Measurements from ENCODE around the gene MRTFA.

Gene MRTFA

GRCh38 chr22:40654522-40655167 lies 18.1 kb upstream of the MRTFA start:
- DNase-seq = peak; percentile 59
- no peaks in the 10 kb centered on the region for H3K36me3 ChIP-seq (replicated peaks)
- no peak overlapping the region for H3K27ac ChIP-seq
- no peak overlapping the region for H3K4me3 ChIP-seq (ENCODE audit: low read depth, low read length)
- in situ Hi-C loops (cut with HindIII; ENCODE audit: low pct_ligation_motif_present, low sequenced_read_pairs) = no loop called here
- no peaks in the 10 kb centered on the region for H3K27me3 ChIP-seq (replicated peaks)
- TF ChIP-seq CTCF (IDR thresholded peaks at IDR 0.05; ENCODE audit: low read depth, low read length, missing control alignments) = peak; percentile 51

GRCh38 chr22:40653361-40653760 lies 16.8 kb upstream of the MRTFA start:
- no peak for TF ChIP-seq CTCF (IDR thresholded peaks at IDR 0.05; ENCODE audit: low read depth, low read length, missing control alignments)
- Histone ChIP-seq H3K27me3 (replicated peaks) (no peaks in the 10 kb centered on the region), H3K36me3 (replicated peaks) (no peaks in the 10 kb centered on the region), H3K27ac (no peak overlapping the region), H3K4me3 (ENCODE audit: low read depth, low read length) (no peak overlapping the region)
- in situ Hi-C loops (cut with HindIII; ENCODE audit: low pct_ligation_motif_present, low sequenced_read_pairs) = no loop called here
- DNase-seq = no peak

GRCh38 chr22:40651563-40652501 lies 15.3 kb upstream of the MRTFA start:
- DNase-seq = peak; percentile 99
- in situ Hi-C loops (cut with HindIII; ENCODE audit: low pct_ligation_motif_present, low sequenced_read_pairs) = no loop called here
- Histone ChIP-seq H3K27ac (peak overlapping the region; percentile 97), H3K27me3 (replicated peaks) (no peaks in the 10 kb centered on the region), H3K36me3 (replicated peaks) (no peaks in the 10 kb centered on the region), H3K4me3 (ENCODE audit: low read depth, low read length) (peak overlapping the region; percentile 77)
- peak; percentile 22 for TF ChIP-seq CTCF (IDR thresholded peaks at IDR 0.05; ENCODE audit: low read depth, low read length, missing control alignments)

GRCh38 chr22:40651057-40651456 lies 14.5 kb upstream of the MRTFA start:
- Histone ChIP-seq H3K4me3 (ENCODE audit: low read depth, low read length) (no peak overlapping the region), H3K27ac (peak overlapping the region; percentile 97), H3K36me3 (replicated peaks) (no peaks in the 10 kb centered on the region), H3K27me3 (replicated peaks) (no peaks in the 10 kb centered on the region)
- no peak for DNase-seq
- no peak for TF ChIP-seq CTCF (IDR thresholded peaks at IDR 0.05; ENCODE audit: low read depth, low read length, missing control alignments)
- in situ Hi-C loops (cut with HindIII; ENCODE audit: low pct_ligation_motif_present, low sequenced_read_pairs) = no loop called here

- in situ Hi-C loops (cut with HindIII; ENCODE audit: low pct_ligation_motif_present, low sequenced_read_pairs) = loop anchor here (5.0 to 25.0 kb wide), 2 partner anchors 111 to 211 kb away; no protein-coding TSS in a partner anchor
- no peak for DNase-seq
- Histone ChIP-seq H3K27me3 (replicated peaks) (no peaks in the 10 kb centered on the region), H3K4me3 (ENCODE audit: low read depth, low read length) (no peak overlapping the region), H3K27ac (no peak overlapping the region), H3K36me3 (replicated peaks) (no peaks in the 10 kb centered on the region)
- TF ChIP-seq CTCF (IDR thresholded peaks at IDR 0.05; ENCODE audit: low read depth, low read length, missing control alignments) = no peak
Observed at GRCh38 chr22:40648386-40648785, 11.9 kb upstream of the MRTFA start.

Data from brain microvascular endothelial cell (primary cell).